Putamen (tissue), 1 donor: ENCODE results near the gene OR8J3.
"Not testable (repeated sequence)": the region's sequence is repeated elsewhere in the genome, so short reads cannot be mapped to it uniquely, and the experiment has no call there.

ENCODE experiments used
- DNase-seq: peaks from one replicate; pipeline ENCODE4 v3.0.0-alpha.2; 2016; ENCODE audit warnings: low spot score

The OR8J3 gene, protein sequence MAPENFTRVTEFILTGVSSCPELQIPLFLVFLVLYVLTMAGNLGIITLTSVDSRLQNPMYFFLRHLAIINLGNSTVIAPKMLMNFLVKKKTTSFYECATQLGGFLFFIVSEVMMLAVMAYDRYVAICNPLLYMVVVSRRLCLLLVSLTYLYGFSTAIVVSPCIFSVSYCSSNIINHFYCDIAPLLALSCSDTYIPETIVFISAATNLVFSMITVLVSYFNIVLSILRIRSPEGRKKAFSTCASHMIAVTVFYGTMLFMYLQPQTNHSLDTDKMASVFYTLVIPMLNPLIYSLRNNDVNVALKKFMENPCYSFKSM

DNA sequence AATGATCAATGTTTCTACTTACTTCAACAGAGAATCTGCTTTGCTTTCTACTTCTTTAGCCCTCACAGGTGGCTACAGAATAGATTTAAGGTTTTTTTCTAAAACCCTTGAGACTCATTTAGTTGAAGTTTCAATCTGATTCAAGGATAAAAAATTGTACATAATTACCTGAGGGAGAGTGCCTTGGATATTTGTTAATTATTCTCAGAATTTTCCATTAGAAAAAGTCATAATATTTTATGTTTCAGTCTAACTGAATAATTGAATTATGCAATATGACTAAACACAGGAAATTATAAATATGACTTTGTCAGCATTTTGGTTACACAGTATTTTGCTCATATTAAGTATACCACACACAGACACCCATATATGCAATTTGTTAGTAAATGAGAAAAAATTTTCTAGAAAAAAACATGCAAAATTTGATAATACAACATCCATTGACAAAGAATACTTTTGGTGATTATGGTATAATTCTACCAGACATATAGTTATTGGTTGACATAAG lies at the start of gene OR8J3:
TSS of gene OR8J3 (minus strand) at position 51 of the 511 bp plus-strand sequence. CDS start 2,483 bp downstream, outside the sequence.
- no peak for DNase-seq

DNA sequence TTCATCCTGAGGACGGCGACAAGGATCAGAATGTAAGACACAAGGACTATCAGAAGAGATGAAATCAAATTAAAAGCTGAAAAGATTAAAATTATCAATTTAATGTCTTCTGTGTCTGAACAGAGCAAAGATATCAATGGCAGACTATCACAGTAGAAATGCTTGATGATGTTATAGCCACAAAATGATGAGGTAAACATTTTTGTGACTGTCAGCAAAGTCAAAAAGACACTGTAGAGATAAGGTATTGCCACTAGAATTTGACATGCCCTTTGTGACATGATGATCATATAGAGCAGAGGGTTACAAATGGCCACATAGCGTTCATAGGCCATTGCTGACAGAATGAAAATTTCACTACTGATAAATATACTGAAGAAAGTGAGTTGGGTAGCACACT lies 48.6 kb upstream of the OR8J3 start:
- DNase-seq, result no peak

DNA sequence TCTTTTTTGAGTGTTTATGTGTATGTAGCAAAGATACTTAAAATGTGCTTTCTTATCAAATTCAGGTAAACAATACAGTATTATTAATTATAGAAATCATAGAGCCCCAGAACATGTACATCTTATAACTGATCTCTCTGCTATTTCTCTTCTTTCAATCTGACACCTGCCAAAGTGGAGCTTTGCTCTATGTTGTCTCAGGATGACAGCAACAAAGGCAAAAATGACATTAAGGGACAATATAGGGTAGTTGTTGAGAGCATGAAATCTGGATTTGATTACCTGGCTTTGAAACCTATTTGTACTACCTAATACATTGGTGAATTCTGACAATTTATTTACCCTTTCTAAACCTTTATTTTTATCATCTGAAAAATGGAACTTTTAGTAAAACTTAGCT lies 43.5 kb upstream of the OR8J3 start:
- no peak for DNase-seq

DNA sequence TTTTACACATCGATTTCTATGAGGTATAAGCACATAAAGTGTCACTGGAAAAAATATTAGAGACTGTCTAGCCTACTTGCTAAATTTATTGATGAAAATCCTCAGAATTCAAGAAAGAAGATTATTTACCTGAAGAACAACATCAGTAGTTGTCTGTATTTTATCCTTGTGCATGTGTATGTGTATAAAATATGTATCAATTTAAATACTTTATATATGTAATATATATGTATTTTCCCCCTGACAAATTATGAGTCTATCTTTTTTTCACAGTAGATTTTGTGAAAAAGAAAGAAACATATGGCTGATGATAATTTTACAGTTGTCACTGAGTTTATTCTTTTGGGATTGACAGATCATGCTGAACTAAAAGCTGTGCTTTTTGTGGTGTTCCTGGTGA lies 36.3 kb upstream of the OR8J3 start, which contains the start of gene OR5J2:
TSS of gene OR5J2 (plus strand) at position 301 of the 400 bp plus-strand sequence. CDS start at position 301, 0 bp downstream.
- no peak for DNase-seq

DNA sequence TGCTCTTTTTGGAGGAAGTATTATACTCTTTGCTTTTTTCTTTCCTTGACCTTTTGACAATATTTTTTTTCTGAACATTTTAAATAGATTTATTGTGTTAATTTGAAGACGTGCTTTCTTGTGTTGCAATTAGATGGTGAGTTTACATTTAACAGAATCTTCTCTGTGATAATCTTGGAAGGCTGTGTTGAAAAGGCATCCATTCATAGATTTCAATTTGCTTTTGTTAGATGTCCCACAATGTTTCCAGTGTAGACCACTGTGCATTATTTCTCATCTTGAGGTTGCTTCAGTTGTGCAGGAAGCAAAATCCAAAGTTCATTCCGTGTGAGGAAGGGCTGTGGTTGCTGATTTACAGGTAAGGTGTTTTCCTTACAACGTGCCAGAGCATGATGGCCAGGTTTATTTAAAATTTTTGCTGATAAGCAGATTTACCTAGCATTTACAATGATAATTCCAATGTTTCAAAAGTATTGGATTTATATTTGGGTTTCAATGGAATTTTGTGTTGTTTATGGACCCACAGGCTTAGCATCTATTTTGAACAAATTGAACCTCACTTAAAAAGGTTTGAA lies 32.3 kb upstream of the OR8J3 start:
- no peak for DNase-seq

DNA sequence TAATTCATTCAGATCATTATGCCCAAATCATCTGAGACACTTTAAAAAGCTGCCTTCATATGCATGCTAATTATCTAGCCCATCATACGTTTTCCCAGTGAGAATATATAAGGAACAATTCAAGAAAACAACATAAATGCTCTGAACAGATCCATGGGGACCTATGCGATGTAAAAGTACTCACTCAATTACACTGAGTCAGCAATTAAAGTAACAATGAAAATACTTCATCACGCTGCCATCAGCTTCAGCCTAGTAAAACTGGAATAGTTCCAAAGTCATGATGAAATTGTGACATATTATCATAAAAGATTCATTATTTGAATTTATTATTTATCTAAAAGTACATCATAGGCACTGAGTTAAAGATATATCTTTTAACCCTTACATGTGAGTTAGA lies 23.8 kb upstream of the OR8J3 start:
- DNase-seq, result no peak

DNA sequence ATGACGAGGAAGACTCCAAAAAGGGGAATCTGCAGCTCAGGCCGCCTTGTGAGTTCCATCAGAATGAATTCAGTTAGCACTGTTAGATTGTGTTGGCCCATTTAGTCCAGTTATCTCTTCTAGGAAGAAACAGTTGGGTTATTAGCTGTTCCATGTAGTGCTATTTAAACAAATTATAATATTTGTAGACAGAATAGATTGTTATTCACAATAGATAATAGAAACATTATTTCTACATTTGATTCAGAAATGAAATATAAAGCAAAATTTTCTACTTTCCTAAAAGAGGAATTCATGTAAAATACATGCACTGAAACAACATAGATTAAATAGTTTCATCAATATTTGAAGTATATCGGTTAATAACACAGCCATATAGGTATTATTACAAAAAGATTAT lies 20.2 kb upstream of the OR8J3 start, which contains the start of gene OR8K5:
TSS of gene OR8K5 (minus strand) at position 101 of the 400 bp plus-strand sequence. CDS start at position 101, 0 bp downstream.
- DNase-seq, result no peak

DNA sequence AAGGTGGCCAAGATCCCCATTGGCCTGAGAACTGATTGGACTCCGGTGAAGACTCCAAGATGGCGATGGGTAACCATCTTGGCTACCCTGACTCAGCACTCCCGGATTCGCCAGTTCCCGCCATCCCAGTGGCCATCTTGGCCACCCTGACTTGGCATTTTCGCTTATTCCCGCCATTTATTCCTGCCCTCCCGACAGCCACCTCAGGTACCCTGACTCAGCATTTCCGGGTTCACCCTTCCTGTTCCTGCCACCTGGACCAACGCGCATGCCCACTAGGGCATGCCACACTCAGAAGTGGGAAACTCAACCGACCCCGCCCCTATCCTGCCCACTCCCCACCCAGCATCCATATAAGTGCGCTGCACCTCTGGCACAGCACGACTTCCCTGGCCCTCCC lies 12.3 kb upstream of the OR8J3 start:
- no peak for DNase-seq

DNA sequence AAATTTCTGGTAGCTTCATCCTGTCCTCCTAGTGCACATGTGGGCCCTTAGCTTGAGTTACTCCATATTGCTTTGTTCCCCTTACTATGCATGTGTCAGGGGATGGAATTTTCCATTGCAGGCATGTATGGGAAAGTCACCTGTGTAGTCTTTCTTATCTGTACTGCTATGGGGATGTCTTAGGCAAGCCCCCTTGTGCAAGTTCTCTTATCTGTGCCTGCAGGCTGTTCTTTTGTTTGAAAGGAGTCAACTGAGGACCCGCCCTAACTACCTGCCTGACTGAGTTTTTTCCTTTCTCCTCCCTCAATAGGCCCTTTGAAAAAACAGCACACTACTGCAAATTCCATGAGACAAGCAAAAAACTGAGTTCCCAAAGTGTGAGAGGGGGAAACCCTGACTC lies 11.4 kb upstream of the OR8J3 start:
- DNase-seq, result no peak

DNA sequence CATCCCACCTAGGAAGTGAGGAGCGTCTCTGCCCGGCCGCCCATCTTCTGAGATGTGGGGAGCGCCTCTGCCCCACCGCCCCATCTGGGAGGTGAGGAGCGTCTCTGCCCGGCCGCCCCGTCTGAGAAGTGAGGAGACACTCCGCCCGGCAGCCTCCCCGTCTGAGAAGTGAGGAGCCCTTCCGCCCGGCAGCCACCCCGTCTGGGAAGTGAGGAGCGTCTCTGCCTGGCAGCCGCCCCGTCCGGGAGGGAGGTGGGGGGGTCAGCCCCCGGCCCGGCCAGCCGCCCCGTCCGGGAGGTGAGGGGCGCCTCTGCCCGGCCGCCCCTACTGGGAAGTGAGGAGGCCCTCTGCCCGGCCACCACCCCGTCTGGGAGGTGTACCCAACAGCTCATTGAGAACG lies 3.7 kb upstream of the OR8J3 start:
- not testable (repeated sequence) for DNase-seq

DNA sequence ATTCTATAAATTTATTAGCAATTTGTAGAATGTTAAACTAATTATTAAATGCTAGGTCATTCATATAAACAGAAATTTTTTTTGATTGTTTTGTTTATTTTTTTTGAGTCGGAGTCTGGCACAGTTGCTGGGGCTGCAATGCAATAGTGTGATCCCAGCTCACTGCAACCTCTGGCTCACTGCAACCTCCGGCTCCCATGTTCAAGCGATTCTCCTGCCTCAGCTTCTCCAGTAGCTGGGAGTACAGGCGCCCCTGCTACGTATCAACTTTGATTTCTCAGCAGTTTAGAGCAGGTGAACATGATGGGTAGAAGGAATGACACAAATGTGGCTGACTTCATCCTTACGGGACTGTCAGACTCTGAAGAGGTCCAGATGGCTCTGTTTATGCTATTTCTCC lies 17.9 kb downstream of the OR8J3 start, which contains the start of gene OR8H3:
TSS of gene OR8H3 (plus strand) at position 301 of the 400 bp plus-strand sequence. CDS start at position 301, 0 bp downstream.
- DNase-seq, result no peak

DNA sequence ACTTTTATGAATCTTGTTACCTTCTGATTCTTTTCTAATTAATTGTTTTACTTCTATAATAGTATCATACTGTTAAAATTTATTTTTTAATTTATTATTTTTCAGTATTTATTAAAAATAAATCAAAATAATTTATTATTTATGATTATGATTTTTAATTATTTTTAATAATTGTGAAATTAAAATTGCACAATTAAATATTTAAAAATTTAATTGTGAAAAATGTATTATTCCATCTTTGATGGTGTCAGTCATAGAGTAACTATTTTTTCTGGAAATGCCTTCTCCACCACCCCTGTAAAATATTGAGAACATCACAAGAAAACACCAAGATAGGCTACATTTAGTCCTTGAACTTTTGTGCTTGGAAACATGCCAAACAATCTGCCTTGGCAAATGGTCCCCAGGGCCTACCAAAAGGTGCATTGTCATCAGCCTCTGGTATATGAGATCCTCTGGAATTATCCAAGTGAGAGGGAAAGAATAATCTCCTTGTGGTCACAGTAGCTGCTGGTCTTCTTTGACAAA lies 36.7 kb downstream of the OR8J3 start, which contains the start of gene OR8H2:
TSS of gene OR8H2 (plus strand) at position 478 of the 528 bp plus-strand sequence. CDS start 1,356 bp downstream, outside the sequence.
- no peak for DNase-seq

DNA sequence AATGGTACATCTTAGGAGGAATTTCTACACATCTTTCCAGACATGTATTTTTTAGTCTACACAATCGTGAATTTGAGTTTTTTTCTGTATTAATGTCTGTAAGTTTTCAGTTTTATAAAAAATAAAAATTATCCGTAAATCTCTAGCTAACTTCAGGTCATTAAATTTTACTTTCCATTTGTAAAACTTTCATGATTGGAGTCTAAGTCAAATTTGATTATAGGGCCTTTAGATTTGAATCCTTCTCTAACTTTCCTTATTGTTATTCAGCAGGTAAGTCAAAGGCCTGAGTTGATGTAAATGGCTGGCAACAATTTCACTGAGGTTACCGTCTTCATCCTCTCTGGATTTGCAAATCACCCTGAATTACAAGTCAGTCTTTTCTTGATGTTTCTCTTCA lies 47.0 kb downstream of the OR8J3 start, which contains the start of gene OR8I2:
TSS of gene OR8I2 (plus strand) at position 301 of the 400 bp plus-strand sequence. CDS start at position 301, 0 bp downstream.
- DNase-seq, result no peak

DNA sequence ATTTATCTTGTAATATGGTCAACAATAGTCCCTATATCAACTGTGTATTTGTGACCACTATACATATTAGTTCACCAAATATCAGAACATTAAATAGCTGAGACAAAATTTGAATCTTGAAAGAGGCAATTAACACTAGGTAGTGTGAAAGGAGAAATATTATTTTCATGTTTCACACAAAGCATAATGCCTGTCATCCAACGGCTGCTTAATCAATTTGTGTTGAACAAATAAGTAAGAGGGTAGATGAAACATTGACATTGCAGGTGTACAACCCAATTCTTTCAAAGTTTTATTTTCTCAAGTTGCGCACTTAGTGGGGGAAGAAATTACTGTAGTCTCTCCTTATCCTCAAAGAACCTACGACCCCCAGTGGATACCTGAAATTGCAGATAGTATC lies 50.3 kb downstream of the OR8J3 start:
- DNase-seq, result no peak
